Epithelial cell of proximal tubule (primary cell): Measurements from ENCODE around the gene COL23A1. TPM values are rescaled to one million over a fixed set of nuclear protein-coding genes. Genes with fewer than 3 reads are reported as not detected.

Experiments
- DNase-seq: peaks from one replicate; pipeline ENCODE4 v3.0.0-alpha.2; 2011; ENCODE audit warnings: low read depth
- H3K4me3 ChIP-seq: 2 replicates; pipeline ENCODE4 v1.5.1; 2011; ENCODE audit warnings: low read depth, mild to moderate bottlenecking, low read length
- total RNA-seq: library from RNA; depleted of rRNA; stranded (reverse); fragments of >200 nt; gene quantifications from 2 replicates; pipeline ENCODE4 v1.2.3, GENCODE V29; 2015
- TF ChIP-seq, protein P1 (sequence below): conservative IDR thresholded peaks from 2 replicates; pipeline ENCODE4 v1.5.1; 2012; ENCODE audit warnings: low read depth, mild to moderate bottlenecking, low read length

Gene COL23A1
- total RNA-seq, 1 donor from 2014 or later, result not detected

DNA sequence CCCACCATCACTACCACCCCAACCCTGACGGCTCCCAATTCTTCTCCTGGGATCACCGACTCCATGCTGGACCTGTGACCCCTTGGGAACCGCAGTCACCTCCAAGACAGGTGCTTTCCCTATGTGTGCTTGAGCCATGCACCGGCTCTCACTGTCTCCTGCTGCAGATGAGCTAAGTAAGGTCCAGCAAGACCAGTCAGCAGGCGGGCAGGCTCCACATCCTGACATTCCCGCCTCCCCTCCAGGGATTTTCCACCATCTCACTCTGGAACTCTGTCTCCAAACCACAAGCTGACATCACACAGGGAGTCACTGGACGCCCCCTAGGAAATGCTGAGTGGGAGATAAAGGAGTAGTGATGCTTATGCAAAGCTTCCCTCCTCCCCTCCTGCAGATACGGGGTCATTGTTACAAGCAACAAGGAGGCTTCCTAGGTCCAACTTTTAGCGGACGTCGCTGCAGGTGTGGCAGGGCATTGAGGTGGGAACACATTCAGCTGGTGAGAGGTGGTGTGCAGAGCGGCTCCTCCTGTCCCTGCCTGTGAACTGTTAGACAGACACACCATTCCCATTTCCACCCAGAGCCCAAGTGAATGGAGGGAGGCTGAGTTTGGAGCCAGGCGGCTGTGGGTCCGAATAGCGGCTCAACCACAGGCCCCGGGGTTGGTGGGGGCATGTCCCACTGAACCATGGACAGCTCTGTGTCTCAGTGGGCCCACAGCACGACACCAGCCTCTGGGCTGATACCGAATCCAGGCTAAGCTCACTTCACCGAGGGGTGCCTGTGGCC lies 228.3 kb downstream of the COL23A1 start:
- no peak overlapping the region for H3K4me3 ChIP-seq
- DNase-seq, result no peak
- TF ChIP-seq, protein P1, sequence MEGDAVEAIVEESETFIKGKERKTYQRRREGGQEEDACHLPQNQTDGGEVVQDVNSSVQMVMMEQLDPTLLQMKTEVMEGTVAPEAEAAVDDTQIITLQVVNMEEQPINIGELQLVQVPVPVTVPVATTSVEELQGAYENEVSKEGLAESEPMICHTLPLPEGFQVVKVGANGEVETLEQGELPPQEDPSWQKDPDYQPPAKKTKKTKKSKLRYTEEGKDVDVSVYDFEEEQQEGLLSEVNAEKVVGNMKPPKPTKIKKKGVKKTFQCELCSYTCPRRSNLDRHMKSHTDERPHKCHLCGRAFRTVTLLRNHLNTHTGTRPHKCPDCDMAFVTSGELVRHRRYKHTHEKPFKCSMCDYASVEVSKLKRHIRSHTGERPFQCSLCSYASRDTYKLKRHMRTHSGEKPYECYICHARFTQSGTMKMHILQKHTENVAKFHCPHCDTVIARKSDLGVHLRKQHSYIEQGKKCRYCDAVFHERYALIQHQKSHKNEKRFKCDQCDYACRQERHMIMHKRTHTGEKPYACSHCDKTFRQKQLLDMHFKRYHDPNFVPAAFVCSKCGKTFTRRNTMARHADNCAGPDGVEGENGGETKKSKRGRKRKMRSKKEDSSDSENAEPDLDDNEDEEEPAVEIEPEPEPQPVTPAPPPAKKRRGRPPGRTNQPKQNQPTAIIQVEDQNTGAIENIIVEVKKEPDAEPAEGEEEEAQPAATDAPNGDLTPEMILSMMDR, result no peak

DNA sequence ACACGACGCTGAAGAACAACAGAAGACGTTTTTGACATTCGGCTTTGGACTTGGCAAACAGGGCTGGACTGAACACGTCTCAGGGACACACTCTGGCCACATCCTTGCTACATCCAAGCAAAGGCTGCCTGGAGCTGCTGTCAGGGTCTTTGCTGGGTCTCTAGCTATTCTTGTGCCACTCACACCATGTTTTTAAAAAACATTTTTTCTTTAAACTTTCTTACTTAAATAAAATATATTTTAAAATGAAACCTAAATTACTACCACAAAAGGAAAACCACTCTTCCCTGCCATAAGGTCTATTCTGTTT lies 229.3 kb downstream of the COL23A1 start:
- DNase-seq, result no peak
- TF ChIP-seq, protein P1, result no peak
- no peak overlapping the region for H3K4me3 ChIP-seq

DNA sequence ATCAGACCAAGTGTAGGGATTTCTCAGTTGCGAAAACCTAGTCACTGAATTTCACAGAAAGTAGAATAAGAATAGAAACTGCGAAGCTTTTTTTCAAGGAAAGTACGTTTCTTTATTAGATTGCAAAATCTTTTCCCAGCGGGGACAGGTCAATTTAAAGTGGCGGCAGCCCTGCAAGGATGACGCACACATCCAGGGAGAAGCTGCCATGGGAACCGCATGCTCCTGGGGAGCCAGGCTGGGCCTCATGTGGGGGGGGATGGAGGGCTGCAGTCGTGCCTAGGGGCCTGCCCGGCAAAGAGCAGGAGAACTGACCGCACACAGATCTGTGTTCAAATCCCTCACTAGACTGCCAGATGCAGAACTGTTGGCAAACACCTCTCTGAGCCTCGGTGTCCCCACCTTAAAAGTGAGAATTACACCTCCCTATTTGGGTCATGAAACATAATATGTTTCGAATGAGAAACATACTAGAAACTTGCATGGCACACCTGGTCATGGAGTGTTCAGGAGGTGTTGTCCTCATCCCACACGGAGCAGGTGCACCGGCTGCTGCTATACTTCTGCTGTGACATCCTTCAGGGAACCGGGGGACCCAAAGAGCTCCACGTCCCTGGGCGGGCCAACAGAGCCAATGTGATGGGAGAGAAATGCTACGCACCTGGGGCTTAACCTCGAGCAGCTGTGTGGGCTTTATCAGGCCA lies 229.8 kb downstream of the COL23A1 start:
- H3K4me3 ChIP-seq, result no peak overlapping the region
- DNase-seq, result no peak
- TF ChIP-seq, protein P1, result no peak

DNA sequence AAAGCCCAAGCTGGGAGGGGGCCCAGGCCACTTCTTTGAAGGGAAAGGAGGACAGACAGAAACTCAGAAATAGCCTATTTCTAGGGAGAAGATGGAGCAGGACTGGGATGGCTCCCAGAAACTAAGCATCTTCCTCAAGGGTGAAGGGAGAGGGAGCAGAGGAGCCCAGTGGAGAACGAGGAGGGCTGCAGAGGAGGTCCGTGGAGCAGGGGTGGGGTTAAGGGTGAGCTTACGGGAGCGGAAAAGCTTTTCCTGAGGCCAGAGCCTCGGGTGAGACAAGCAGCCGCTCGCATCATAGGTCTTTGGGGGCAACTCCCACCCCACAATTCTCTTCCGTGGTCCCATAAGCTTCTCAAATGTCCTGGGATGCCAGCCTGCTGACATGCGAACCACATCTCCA lies 230.5 kb downstream of the COL23A1 start:
- DNase-seq, result no peak
- no peak overlapping the region for H3K4me3 ChIP-seq
- TF ChIP-seq, protein P1, result no peak

DNA sequence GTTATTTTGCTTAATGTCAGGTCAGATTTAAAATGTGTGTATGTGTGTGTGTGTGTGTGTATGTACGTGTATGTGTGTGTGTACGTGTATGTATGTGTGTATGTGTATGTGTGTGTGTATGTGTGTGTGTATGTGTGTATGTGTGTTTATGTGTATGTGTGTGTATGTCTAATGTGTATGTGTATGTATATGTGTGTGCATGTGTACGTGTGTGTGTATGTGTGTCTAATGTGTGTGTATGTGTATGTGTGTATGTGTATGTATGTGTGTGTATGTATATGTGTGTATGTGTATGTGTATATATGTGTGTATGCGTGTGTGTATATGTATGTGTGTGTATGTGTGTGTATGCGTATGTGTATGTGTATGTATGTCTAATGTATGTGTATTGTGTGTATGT lies 232.5 kb downstream of the COL23A1 start:
- H3K4me3 ChIP-seq, result no peak overlapping the region
- no peak for DNase-seq
- TF ChIP-seq, protein P1, result no peak

DNA sequence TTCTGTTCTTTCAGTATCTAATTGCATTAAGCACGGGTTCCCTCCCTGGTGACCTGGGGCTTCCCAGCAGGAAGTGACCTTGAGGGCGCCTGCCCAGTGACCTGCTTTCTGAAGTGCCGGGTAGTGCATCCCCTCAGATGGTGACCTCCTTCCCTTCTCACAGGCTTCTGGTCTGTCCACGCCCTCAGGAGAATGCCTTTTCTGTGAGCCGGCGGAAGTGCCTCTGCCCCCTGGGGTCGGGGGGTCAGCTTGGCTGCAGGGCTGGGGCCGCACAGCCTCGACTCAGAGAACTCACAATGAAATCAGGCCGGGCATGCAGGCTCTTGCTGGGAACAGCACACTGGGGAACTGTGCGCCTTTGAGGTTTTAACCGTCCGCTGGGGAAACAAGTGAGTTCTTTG lies 233.1 kb downstream of the COL23A1 start:
- DNase-seq, result no peak
- TF ChIP-seq, protein P1, result no peak
- no peak overlapping the region for H3K4me3 ChIP-seq

DNA sequence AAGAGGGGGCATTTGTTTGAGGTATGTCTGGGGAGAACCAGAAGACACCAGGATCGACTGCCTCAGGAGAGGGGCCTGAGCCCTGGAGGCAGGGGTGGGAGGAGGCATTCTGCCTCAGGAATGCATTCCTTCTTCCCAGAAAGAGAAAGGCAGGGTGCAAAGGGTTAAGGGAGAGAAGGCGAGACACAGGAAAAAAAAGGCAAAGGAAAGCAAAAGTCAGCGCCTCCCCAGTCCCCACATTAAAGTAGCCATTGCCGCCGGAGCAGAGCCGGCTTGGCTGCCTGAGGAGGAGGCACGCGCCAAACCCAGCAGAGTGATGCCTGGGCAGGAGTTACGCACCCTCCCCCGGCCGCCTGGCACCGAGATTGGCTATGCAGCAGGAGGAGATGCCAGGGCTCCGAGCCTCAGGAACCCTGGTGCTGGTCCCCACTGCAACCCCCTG lies 233.7 kb downstream of the COL23A1 start:
- no peak for DNase-seq
- H3K4me3 ChIP-seq, result no peak overlapping the region
- TF ChIP-seq, protein P1, result no peak
